ENCODE results near the gene NLRP8.

DNA sequence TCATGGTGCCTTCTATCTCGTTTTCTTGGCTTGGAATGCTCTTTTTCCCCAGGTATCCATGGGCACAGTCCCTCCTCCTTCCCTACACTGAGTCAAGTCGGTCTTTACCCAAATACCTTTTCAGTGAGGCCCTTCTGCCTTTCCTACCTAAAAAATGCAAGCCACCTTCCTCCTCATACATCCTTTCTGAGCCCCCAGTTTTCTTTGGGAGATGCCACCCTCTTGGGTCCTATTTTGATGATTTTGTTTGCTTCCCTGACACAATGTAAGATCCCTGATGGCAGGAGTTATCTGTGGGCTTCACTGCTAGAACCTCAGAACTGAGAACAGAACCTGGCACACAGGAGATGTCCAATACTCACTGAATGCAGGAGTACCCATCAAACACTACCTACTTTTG, 37.8 kb upstream of the NLRP8 start:
- TF ChIP-seq TAF1 (IDR thresholded peaks at IDR 0.05; ENCODE audit: borderline replicate concordance, low read depth, low read length) = no peak
- no peak for TF ChIP-seq POLR2A (IDR thresholded peaks at IDR 0.05; ENCODE audit: low read depth, low read length)

Data from GM12892 (cell line).